GM19395 (cell line): ENCODE results near the gene MYO7A.

Experiments
- ATAC-seq: cut with Tn5 transposase; IDR thresholded peaks from one replicate; pipeline ENCODE4 v1.9.1; 2021; ENCODE audit warnings: mild to moderate bottlenecking, moderate library complexity; ENCODE audit not compliant: unreplicated experiment

MYO7A gene

GRCh38 chr11:77159219-77159936, 31.3 kb downstream of the MYO7A start:
- no peak for ATAC-seq

DNA sequence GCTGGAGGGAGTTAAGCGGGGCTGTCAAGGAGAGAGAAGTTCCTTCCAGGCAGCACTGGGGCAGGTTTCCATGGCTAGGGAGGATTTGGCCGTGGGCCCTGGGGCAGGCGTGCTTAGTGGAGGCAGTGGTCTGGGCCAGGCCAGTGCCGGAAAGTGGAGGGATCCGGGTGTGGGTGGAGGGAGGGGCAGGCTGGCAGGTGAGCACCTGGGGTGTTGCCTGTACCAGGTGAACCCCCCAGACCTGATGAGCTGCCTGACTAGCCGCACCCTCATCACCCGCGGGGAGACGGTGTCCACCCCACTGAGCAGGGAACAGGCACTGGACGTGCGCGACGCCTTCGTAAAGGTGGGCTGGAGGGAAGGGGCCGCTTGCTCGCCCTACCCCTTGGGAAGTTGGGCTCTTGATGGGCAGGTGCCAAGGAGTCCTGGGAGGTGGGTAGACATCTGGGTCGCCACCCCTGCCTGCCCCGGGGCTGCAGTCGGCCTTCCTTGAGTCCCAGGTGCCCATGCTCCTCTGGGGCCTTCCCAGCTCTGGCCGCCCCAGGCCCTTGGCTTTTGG, 32.0 kb downstream of the MYO7A start:
- ATAC-seq = no peak

DNA sequence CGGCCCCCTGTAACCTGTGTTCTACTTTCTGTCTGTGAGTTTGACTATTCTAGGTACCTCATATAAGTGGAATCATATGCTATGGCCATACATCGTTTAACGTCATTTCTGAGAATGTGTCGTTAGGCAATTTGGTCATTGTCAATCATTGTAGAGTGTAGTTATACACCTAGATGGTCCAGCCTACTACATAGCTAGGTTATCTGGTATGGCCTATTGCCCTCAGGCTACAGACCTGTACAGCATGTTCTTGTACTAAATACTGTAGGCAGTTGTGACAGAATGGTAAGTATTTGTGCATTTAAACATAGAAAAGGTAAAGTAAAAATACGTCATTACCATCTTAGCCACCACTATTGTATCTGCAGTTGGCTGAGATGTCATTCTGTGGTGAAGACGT, 35.2 kb downstream of the MYO7A start:
- ATAC-seq = no peak

- ATAC-seq = no peak
Measured at GRCh38 chr11:77165066-77165465, 37.0 kb downstream of the MYO7A start.

DNA sequence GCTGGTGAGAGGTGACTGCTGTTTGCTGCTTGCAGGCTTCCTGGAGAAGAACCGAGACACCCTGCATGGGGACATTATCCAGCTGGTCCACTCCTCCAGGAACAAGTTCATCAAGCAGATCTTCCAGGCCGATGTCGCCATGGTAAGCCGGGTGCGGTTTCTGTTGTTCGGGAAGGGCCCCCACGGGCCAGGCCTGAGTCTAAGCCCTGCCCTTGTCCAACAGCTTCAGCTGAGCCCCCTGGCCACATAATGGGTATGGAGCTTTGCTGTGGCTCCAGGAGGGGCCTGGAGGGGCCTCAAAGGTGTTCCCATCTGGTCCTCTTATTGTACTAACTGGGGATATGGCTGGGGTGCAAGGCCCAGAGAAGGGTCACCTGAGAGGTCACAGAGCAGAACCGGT, 38.0 kb downstream of the MYO7A start:
- ATAC-seq = no peak

DNA sequence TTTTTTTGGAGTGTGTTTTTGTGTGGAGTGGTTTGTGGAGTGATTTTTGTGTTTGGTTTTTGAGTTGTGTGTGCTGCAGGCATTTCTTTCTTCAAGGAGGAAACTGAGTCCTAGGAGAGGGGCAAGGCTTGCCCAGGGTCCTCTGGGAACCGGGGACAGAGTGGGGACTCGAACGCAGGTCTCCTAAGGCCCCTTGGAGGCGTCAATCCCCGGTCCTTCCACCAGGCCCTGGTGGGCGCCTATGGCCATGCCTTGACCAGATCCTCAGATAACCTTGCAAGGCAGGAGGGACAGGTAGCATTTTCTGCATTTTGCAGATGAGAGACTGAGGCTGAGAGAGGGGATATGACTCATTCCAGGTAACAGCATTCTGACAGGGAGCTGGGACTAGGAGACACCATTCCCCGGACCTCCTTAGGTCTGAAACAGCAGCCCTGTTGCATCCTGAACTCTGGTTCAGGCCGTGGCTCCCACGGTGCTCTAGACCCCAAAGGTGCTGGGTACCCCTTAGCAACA, 39.1 kb downstream of the MYO7A start:
- no peak for ATAC-seq

- ATAC-seq = no peak
Measured at GRCh38 chr11:77167791-77168190, 39.7 kb downstream of the MYO7A start.

GRCh38 chr11:77170107-77170506, 42.1 kb downstream of the MYO7A start:
- no peak for ATAC-seq

DNA sequence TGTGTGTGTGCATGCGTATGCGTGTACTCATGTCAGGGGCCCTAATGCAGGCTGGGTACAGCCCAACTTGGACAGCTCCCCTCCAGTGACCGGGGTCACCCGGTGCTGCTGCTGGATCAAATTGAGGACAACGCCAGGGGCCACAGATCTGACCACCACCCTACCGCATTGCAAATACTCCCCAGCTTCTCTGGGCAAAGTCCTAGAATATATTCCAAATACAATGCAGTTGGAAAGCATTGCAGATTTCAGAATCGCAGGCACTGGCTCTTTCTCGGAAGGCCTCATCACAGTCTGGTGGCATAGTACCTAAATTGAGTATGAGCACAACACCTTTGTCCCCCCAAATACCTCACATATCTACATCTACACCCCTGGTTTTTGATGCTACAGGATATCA, 43.2 kb downstream of the MYO7A start:
- ATAC-seq = no peak

GRCh38 chr11:77171885-77172665, 44.0 kb downstream of the MYO7A start:
- no peak for ATAC-seq

- no peak for ATAC-seq
Measured at GRCh38 chr11:77172666-77172982, 44.6 kb downstream of the MYO7A start.

DNA sequence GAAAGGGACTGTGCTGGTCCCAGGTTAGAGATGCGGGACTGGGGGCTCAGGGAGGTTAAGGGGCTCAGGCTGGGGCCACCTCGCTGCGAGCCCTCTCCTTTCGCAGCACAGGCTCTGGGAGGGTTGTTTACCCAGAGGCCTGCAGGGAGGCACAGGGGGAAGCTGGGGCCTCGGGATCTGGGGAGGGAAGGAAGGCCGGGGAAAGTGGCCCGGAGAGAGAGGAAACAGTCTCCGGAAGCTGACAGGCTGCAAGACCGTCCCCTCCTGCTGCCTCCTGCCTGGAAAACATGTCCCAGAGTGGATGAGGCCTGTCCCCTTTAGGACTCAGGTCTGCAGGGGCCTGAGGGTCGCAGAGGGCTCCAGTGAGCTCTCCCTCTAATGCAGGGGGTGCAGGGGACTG, 45.4 kb downstream of the MYO7A start:
- ATAC-seq = no peak

DNA sequence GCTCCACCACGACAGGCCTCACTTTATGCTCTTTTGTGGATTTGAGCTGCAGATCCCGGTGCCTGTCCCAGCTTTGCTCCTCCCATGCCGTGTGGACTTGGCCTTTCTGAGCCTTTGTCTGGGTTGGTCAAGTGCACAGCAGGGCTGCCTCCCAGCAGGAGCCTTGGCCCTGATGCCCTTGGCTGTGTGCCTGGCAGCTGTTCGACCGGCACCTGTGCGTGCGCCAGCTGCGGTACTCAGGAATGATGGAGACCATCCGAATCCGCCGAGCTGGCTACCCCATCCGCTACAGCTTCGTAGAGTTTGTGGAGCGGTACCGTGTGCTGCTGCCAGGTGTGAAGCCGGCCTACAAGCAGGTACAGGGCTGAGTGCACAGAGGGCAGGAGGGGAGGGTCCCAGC, 46.5 kb downstream of the MYO7A start:
- ATAC-seq = no peak

GRCh38 chr11:77175021-77175842, 47.2 kb downstream of the MYO7A start:
- no peak for ATAC-seq

GRCh38 chr11:77175869-77176539, 48.0 kb downstream of the MYO7A start:
- ATAC-seq = no peak

GRCh38 chr11:77176996-77177395, 49.0 kb downstream of the MYO7A start:
- ATAC-seq = no peak

GRCh38 chr11:77178150-77178549, 50.1 kb downstream of the MYO7A start:
- ATAC-seq = no peak

GRCh38 chr11:77179048-77179447, 51.0 kb downstream of the MYO7A start:
- no peak for ATAC-seq

DNA sequence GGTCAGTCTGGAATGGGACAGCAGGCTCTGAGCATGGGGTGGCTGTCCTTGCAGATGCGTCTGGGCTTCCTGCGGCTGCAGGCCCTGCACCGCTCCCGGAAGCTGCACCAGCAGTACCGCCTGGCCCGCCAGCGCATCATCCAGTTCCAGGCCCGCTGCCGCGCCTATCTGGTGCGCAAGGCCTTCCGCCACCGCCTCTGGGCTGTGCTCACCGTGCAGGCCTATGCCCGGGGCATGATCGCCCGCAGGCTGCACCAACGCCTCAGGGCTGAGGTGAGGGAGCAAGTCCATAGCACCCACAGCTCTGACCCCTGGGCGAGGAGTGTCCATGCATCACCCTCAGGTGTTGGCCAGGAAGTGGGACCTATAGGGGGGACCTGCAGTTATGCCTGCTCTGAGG, 51.6 kb downstream of the MYO7A start:
- ATAC-seq = no peak

- ATAC-seq = no peak
Measured at GRCh38 chr11:77180346-77180745, 52.3 kb downstream of the MYO7A start.

- no peak for ATAC-seq
Measured at GRCh38 chr11:77181226-77181625, 53.2 kb downstream of the MYO7A start.
